Heart left ventricle (tissue), 13 donors: ENCODE data around the gene PGAP3.

ENCODE experiments used
- POLR2A ChIP-seq, 2 donors: fragments of 450-650 bp; IDR thresholded peaks; one replicate each; pipeline ENCODE4 v1.6.1; 2017; ENCODE audit warnings: antibody characterized with exemption in 2 of 2, mild to moderate bottlenecking in 2 of 2, moderate library complexity in 2 of 2
- TF ChIP-seq, protein P1 (sequence below), 12 donors: fragments of 200-600 bp; sonication (generic) in 4 of 12; IDR thresholded peaks; one replicate each; pipeline versions ENCODE4 v1.5.0 to v1.8.0; 2018 to 2022; ENCODE audit warnings: antibody characterized with exemption in 12 of 12, mild to moderate bottlenecking in 5 of 12
- donor health status: ischemic (EF 13 %, LVEDD 7.1; RV severe dilation, severe dysfunction).
- donor health status: DM: no; HTN: yes; CAD: no.
- donor health status: DM: no; HTN: no; CAD: no.
- donor health status: ischemic (EF 25% LVEDD 6.9; RV normal size, moderate dysfunction).
- donor health status: ischemic (EF 25% LVEDD 5.7; RV mildly dilated, moderate dysfunction).
- donor health status: ischemic (EF 35%, LVEDD 5.7; RV mildly dilated, moderate dysfunction).
- donor health status: nonischemic (EF 11% LVEDD 7.7; RV severe dilation, severe dysfunction).
- donor health status: DM: yes; HTN: yes; CAD: no.
- donor health status: PGD.
- donor health status: ischemic (EF 29% LVEDD 5.4; RV normal size, mild dysfunction).
- donor health status: nonischemic (EF 23%, LVEDD 6.1; RV moderate dilation, normal function).

DNA sequence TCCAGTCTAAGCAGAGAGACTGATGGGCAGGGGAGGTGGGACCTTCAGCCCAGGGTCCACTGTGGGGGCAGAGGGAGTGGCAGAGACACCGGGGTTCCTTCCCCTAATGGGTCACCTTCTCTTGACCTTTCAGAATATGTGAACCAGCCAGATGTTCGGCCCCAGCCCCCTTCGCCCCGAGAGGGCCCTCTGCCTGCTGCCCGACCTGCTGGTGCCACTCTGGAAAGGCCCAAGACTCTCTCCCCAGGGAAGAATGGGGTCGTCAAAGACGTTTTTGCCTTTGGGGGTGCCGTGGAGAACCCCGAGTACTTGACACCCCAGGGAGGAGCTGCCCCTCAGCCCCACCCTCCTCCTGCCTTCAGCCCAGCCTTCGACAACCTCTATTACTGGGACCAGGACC, 39.7 kb upstream of the PGAP3 start:
- TF ChIP-seq, protein P1, sequence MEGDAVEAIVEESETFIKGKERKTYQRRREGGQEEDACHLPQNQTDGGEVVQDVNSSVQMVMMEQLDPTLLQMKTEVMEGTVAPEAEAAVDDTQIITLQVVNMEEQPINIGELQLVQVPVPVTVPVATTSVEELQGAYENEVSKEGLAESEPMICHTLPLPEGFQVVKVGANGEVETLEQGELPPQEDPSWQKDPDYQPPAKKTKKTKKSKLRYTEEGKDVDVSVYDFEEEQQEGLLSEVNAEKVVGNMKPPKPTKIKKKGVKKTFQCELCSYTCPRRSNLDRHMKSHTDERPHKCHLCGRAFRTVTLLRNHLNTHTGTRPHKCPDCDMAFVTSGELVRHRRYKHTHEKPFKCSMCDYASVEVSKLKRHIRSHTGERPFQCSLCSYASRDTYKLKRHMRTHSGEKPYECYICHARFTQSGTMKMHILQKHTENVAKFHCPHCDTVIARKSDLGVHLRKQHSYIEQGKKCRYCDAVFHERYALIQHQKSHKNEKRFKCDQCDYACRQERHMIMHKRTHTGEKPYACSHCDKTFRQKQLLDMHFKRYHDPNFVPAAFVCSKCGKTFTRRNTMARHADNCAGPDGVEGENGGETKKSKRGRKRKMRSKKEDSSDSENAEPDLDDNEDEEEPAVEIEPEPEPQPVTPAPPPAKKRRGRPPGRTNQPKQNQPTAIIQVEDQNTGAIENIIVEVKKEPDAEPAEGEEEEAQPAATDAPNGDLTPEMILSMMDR (IDR thresholded peaks at IDR 0.05): no peak
- no peak for TF ChIP-seq POLR2A (IDR thresholded peaks at IDR 0.05)
